Sigmoid colon (tissue), 7 donors: ENCODE measurements around the gene OR5F1. TPM values are rescaled to one million over a fixed set of nuclear protein-coding genes. Genes with fewer than 3 reads are reported as not detected.

Experiments
- DNase-seq: peaks from one replicate; pipeline ENCODE4 v3.0.0-alpha.2; 2019
- H3K27ac ChIP-seq, 4 donors: fragments of 200-600 bp; sonication (generic); one replicate each; pipeline ENCODE4 v1.5.1; 2016 to 2019; ENCODE audit warnings: mild to moderate bottlenecking in 1 of 4
- H3K27me3 ChIP-seq, 3 donors: fragments of 200-600 bp; sonication (generic); one replicate each; pipeline ENCODE4 v1.5.1; 2019; ENCODE audit warnings: mild to moderate bottlenecking in 1 of 3
- H3K36me3 ChIP-seq, 4 donors: fragments of 200-600 bp; sonication (generic); one replicate each; pipeline ENCODE4 v1.5.1; 2016 to 2019
- H3K4me1 ChIP-seq, 4 donors: fragments of 200-600 bp; sonication (generic); one replicate each; pipeline ENCODE4 v1.5.1; 2017 to 2019
- H3K4me3 ChIP-seq, 4 donors: fragments of 200-600 bp; sonication (generic); one replicate each; pipeline ENCODE4 v1.5.1; 2017 to 2019; ENCODE audit warnings: mild to moderate bottlenecking in 2 of 4, moderate library complexity in 1 of 4
- H3K9me3 ChIP-seq, 4 donors: fragments of 200-600 bp in 3 of 4; sonication (generic) in 3 of 4; one replicate each; pipeline versions ENCODE4 v1.5.1 to v1.6.1; 2013 to 2019
- CTCF ChIP-seq, 4 experiments: fragments of 450-650 bp in 3 of 4; fragments of 200-600 bp in 1 of 4; IDR thresholded peaks; one replicate each; pipeline ENCODE4 v1.5.1; 2016 to 2019; ENCODE audit warnings: antibody characterized with exemption in 4 of 4, mild to moderate bottlenecking in 3 of 4, moderate library complexity in 2 of 4
- EP300 ChIP-seq, 4 donors: sonication (generic); formaldehyde crosslinking; IDR thresholded peaks; one replicate each; pipeline ENCODE4 v1.6.1; 2017; ENCODE audit warnings: antibody characterized with exemption in 4 of 4
- POLR2A ChIP-seq, 2 donors: fragments of 450-650 bp; IDR thresholded peaks; one replicate each; pipeline ENCODE4 v1.6.1; 2016; ENCODE audit warnings: antibody characterized with exemption in 2 of 2, mild to moderate bottlenecking in 2 of 2, moderate library complexity in 2 of 2
- POLR2AphosphoS5 ChIP-seq, 4 donors: sonication (generic); formaldehyde crosslinking; IDR thresholded peaks; one replicate each; pipeline ENCODE4 v1.6.1; 2017; ENCODE audit warnings: antibody characterized with exemption in 4 of 4
- WGBS, 2 donors: extraction: QIAGEN DNeasy Blood & Tissue Kit; methylation state at CpG; one replicate each; pipeline ENCODE4 v1.1.7; 2013; 5-methylcytosine and 5-hydroxymethylcytosine counted together
- intact Hi-C: fragments of 100-400 bp; cut with DNase I; formaldehyde crosslinking; loops from one replicate; pipeline ENCODE4 v1.15.1; 2023
- polyA plus RNA-seq, 3 donors: library from polyadenylated mRNA; stranded (reverse); fragments of 200-250 nt; gene quantifications; one replicate each; pipeline ENCODE4 v1.2.3, GENCODE V29; 2013
- total RNA-seq, 4 donors: library from RNA; depleted of rRNA; stranded (reverse); fragments of >200 nt; gene quantifications; one replicate each; pipeline ENCODE4 v1.1.0, GENCODE V29; 2016
- donor health status: healthy with polysubstance abuse.
- donor health status: Bipolar disorder and iron deficiency.
- donor health status: healthy.

Gene OR5F1
- total RNA-seq, result not detected
- polyA plus RNA-seq, result not detected

DNA sequence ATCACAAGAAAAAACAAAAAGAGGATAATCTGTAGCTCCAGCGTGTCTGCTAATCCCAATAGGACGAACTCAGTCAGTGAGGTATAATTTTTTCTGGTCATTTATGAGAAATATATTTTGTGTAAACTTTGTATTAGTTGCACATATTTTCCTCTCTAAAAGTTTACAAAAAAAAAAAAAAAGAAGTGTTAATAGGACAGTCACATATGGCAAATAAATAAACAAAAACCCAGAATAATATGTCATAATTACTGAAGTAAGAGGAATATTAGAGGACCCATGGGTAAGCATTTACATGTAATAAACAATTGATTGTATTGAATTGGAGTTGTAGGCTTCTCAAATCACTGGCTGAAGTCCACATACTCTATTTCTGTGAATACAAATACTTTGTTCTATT, at the start of gene OR5F1:
TSS of gene OR5F1 (minus strand) at position 101 of the 400 bp plus-strand sequence. CDS start at position 101, 0 bp downstream.
- Histone ChIP-seq H3K36me3 (no peaks in the 10 kb centered on the region), H3K9me3 (no peaks in the 10 kb centered on the region), H3K27ac (no peak within 1 kb of the TSS), H3K27me3 (no peaks in the 10 kb centered on the region), H3K4me3 (no peak within 1 kb of the TSS), H3K4me1 (no peaks in the 10 kb centered on the region)
- TF ChIP-seq POLR2AphosphoS5 (IDR thresholded peaks at IDR 0.05) (no peak), EP300 (IDR thresholded peaks at IDR 0.05) (no peak), CTCF (IDR thresholded peaks at IDR 0.05) (no peak), POLR2A (IDR thresholded peaks at IDR 0.05) (no peak)
- intact Hi-C loops, result no loop called here
- 75 to 78% methylated on average over 2 of the region's 2 CpGs for WGBS, 2 donors
- DNase-seq, result no peak

DNA sequence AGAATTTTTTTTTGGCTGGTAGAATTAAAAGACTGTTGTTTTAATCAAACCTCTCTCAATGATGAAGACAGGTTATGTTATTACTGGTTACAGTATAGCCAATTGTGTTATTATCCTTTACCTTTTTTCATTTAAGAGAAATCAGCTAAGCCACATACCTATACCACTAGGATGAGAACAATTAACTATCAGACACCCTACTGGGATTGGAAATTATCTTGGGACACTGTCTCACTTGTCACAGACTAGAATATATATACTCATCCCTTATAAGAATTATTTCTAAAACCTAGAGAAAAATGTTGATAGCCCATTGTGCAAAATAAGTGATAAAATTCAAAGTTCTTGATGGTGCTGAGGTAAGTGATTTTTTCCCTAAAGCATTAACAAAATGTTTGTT, 32.9 kb upstream of the OR5F1 start, which contains the start of gene OR5AS1:
TSS of gene OR5AS1 (plus strand) at position 301 of the 400 bp plus-strand sequence. CDS start 2,765 bp downstream, outside the sequence.
- H3K36me3 ChIP-seq, result no peaks in the 10 kb centered on the region
- TF ChIP-seq CTCF (IDR thresholded peaks at IDR 0.05), result no peak
- no peak for TF ChIP-seq POLR2AphosphoS5 (IDR thresholded peaks at IDR 0.05)
- no peak for TF ChIP-seq POLR2A (IDR thresholded peaks at IDR 0.05)
- no peak for TF ChIP-seq EP300 (IDR thresholded peaks at IDR 0.05)
- H3K4me3 ChIP-seq, result no peak within 1 kb of the TSS
- H3K27ac ChIP-seq, result no peak within 1 kb of the TSS
- H3K9me3 ChIP-seq, result no peaks in the 10 kb centered on the region
- intact Hi-C loops, result no loop called here
- no peaks in the 10 kb centered on the region for H3K27me3 ChIP-seq
- H3K4me1 ChIP-seq, result no peaks in the 10 kb centered on the region
- no peak for DNase-seq

- DNase-seq, result no peak
- Histone ChIP-seq H3K27ac (no peak overlapping the region), H3K9me3 (peaks cover 0 to 4% (median 0%) of the 10 kb centered on the region in 4 donors), H3K27me3 (no peaks in the 10 kb centered on the region), H3K36me3 (no peaks in the 10 kb centered on the region), H3K4me3 (no peak overlapping the region), H3K4me1 (no peaks in the 10 kb centered on the region)
- WGBS, 2 donors, result 35 to 65% methylated on average over 2 of the region's 2 CpGs
- intact Hi-C loops, result no loop called here
- TF ChIP-seq CTCF (IDR thresholded peaks at IDR 0.05) (no peak), EP300 (IDR thresholded peaks at IDR 0.05) (no peak), POLR2A (IDR thresholded peaks at IDR 0.05) (no peak), POLR2AphosphoS5 (IDR thresholded peaks at IDR 0.05) (no peak)
These were observed 19.4 kb upstream of the OR5F1 start for GRCh38 chr11:56013805-56014204.

GRCh38 chr11:56010716-56011115, 16.3 kb upstream of the OR5F1 start:
- Histone ChIP-seq H3K4me1 (no peaks in the 10 kb centered on the region), H3K27ac (no peak overlapping the region), H3K36me3 (no peaks in the 10 kb centered on the region), H3K4me3 (no peak overlapping the region), H3K27me3 (no peaks in the 10 kb centered on the region), H3K9me3 (peaks cover 0 to 4% (median 0%) of the 10 kb centered on the region in 4 donors)
- intact Hi-C loops, result no loop called here
- TF ChIP-seq CTCF (IDR thresholded peaks at IDR 0.05), result no peak
- no peak for TF ChIP-seq EP300 (IDR thresholded peaks at IDR 0.05)
- TF ChIP-seq POLR2AphosphoS5 (IDR thresholded peaks at IDR 0.05), result no peak
- TF ChIP-seq POLR2A (IDR thresholded peaks at IDR 0.05), result no peak
- DNase-seq, result no peak

DNA sequence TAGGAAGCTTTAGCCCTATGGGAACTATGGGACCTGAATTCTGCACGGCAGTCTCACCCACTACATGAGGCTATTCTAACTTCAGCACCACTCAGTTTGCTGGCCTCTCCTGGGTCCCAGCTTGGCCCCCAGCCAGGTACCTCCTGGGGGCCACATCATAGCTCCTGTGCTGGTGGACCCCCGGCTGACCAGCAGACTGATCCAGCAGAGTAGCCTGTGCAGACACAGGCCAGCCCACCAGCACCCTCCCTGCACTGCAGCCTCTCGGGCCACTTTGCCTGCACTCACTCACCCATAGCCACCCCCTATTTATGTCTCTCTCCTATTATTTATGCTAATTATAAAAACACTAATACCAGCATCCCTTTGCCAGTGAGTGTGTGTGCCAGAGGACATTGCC, 23.5 kb downstream of the OR5F1 start:
- 93 to 95% methylated on average over 3 of the region's 3 CpGs for WGBS, 2 donors
- H3K4me3 ChIP-seq, result no peak overlapping the region
- no peak overlapping the region for H3K27ac ChIP-seq
- DNase-seq, result no peak
- H3K36me3 ChIP-seq, result no peaks in the 10 kb centered on the region
- no peaks in the 10 kb centered on the region for H3K4me1 ChIP-seq
- H3K9me3 ChIP-seq, result no peaks in the 10 kb centered on the region
- TF ChIP-seq POLR2A (IDR thresholded peaks at IDR 0.05) (no peak), POLR2AphosphoS5 (IDR thresholded peaks at IDR 0.05) (no peak), EP300 (IDR thresholded peaks at IDR 0.05) (no peak), CTCF (IDR thresholded peaks at IDR 0.05) (no peak)
- intact Hi-C loops, result no loop called here
- no peaks in the 10 kb centered on the region for H3K27me3 ChIP-seq
